Urinary bladder (tissue), 4 donors: ENCODE measurements around the gene CPEB1. TPM values are rescaled to one million over a fixed set of nuclear protein-coding genes. Genes with fewer than 3 reads are reported as not detected.
"Not testable (repeated sequence)": the region's sequence is repeated elsewhere in the genome, so short reads cannot be mapped to it uniquely, and the experiment has no call there.

Source experiments
- DNase-seq: peaks from one replicate; pipeline ENCODE4 v3.0.0-alpha.2; 2015; ENCODE audit errors: extremely low spot score
- H3K27ac ChIP-seq: one replicate; pipeline ENCODE4 v1.5.1; 2013; ENCODE audit warnings: low read depth, mild to moderate bottlenecking, moderate library complexity
- H3K36me3 ChIP-seq: one replicate; pipeline ENCODE4 v1.6.1; 2013; ENCODE audit warnings: mild to moderate bottlenecking, moderate library complexity; ENCODE audit not compliant: insufficient read depth
- H3K4me1 ChIP-seq: one replicate; pipeline ENCODE4 v1.6.1; 2013; ENCODE audit warnings: mild to moderate bottlenecking, moderate library complexity; ENCODE audit not compliant: insufficient read depth
- H3K4me3 ChIP-seq: one replicate; pipeline ENCODE4 v1.5.1; 2013; ENCODE audit warnings: low read depth, low read length
- WGBS: extraction: QIAGEN DNeasy Blood & Tissue Kit; methylation state at CpG from one replicate; pipeline ENCODE4 v1.1.7; 2013; 5-methylcytosine and 5-hydroxymethylcytosine counted together
- polyA plus RNA-seq: library from polyadenylated mRNA; stranded (reverse); fragments of 200-250 nt; gene quantifications from one replicate; pipeline ENCODE4 v1.2.3, GENCODE V29; 2013
- total RNA-seq: library from RNA; depleted of rRNA; stranded (reverse); fragments of >200 nt; gene quantifications from one replicate; pipeline ENCODE4 v1.2.3, GENCODE V29; 2014
- donor health status: healthy with polysubstance abuse.
- donor health status: healthy.

CPEB1 gene
- total and polyA plus RNA-seq, 2 donors = 4.7 to 11.0 TPM

GRCh38 chr15:82531496-82532382 is 115.4 kb downstream of the CPEB1 start:
- no peaks in the 10 kb centered on the region for H3K4me1 ChIP-seq
- DNase-seq = no peak
- no peak overlapping the region for H3K4me3 ChIP-seq
- peaks cover under 1% of the 10 kb centered on the region for H3K36me3 ChIP-seq
- WGBS = 85% methylated on average over 11 of the region's 11 CpGs
- H3K27ac ChIP-seq = no peak overlapping the region

GRCh38 chr15:82530606-82531379 is 116.4 kb downstream of the CPEB1 start:
- Histone ChIP-seq H3K4me1 (no peaks in the 10 kb centered on the region), H3K36me3 (no peaks in the 10 kb centered on the region), H3K4me3 (no peak overlapping the region), H3K27ac (no peak overlapping the region)
- WGBS = 21% methylated on average over 10 of the region's 10 CpGs
- DNase-seq = no peak

GRCh38 chr15:82530006-82530405 is 117.2 kb downstream of the CPEB1 start:
- Histone ChIP-seq H3K36me3 (no peaks in the 10 kb centered on the region), H3K4me1 (no peaks in the 10 kb centered on the region), H3K27ac (no peak overlapping the region), H3K4me3 (no peak overlapping the region)
- DNase-seq = no peak
- WGBS = 84% methylated on average over 3 of the region's 3 CpGs

- H3K27ac ChIP-seq, DNase-seq, H3K4me3 ChIP-seq, H3K4me1 ChIP-seq, H3K36me3 ChIP-seq: not testable (repeated sequence)
- 0% methylated on average over 8 of the region's 48 CpGs for WGBS
Observed at GRCh38 chr15:82513587-82513986, 133.6 kb downstream of the CPEB1 start.

- not testable (repeated sequence) for DNase-seq, H3K27ac ChIP-seq, H3K4me3 ChIP-seq, H3K4me1 ChIP-seq, H3K36me3 ChIP-seq
- 87% methylated on average over 2 of the region's 4 CpGs for WGBS
Observed at GRCh38 chr15:82507693-82508092, 139.5 kb downstream of the CPEB1 start.

- not testable (repeated sequence) for H3K4me3 ChIP-seq, H3K4me1 ChIP-seq, H3K27ac ChIP-seq, H3K36me3 ChIP-seq, DNase-seq
- WGBS = 85% methylated on average over 1 of the region's 1 CpG
Observed at GRCh38 chr15:82507087-82507486, 140.1 kb downstream of the CPEB1 start.

GRCh38 chr15:82505842-82506241 is 141.3 kb downstream of the CPEB1 start:
- no CpG with 5 or more reads among the region's 3 CpGs for WGBS
- not testable (repeated sequence) for DNase-seq, H3K36me3 ChIP-seq, H3K27ac ChIP-seq, H3K4me3 ChIP-seq, H3K4me1 ChIP-seq

GRCh38 chr15:82504074-82504473 is 143.1 kb downstream of the CPEB1 start:
- WGBS = 70% methylated on average over 1 of the region's 3 CpGs

GRCh38 chr15:82502700-82503339 is 144.3 kb downstream of the CPEB1 start:
- DNase-seq = not testable (repeated sequence)
- 33% methylated on average over 3 of the region's 7 CpGs for WGBS

More at GRCh38 chr15:82504074-82504473, 143.1 kb downstream of the CPEB1 start:
- H3K4me3 ChIP-seq, H3K4me1 ChIP-seq, DNase-seq, H3K27ac ChIP-seq, H3K36me3 ChIP-seq: not testable (repeated sequence)

GRCh38 chr15:82500772-82501171 is 146.4 kb downstream of the CPEB1 start:
- 60% methylated on average over 4 of the region's 4 CpGs for WGBS
- H3K36me3 ChIP-seq, H3K27ac ChIP-seq, DNase-seq, H3K4me1 ChIP-seq, H3K4me3 ChIP-seq: not testable (repeated sequence)

More at GRCh38 chr15:82502700-82503339, 144.3 kb downstream of the CPEB1 start:
- H3K27ac ChIP-seq, H3K4me1 ChIP-seq, H3K4me3 ChIP-seq, H3K36me3 ChIP-seq: not testable (repeated sequence)

GRCh38 chr15:82497978-82498377 is 149.2 kb downstream of the CPEB1 start:
- H3K4me3 ChIP-seq, H3K36me3 ChIP-seq, H3K27ac ChIP-seq, H3K4me1 ChIP-seq, DNase-seq: not testable (repeated sequence)
